IMR-90 (cell line): ENCODE results near the gene PDE4DIP.
"Not testable (repeated sequence)": the region's sequence is repeated elsewhere in the genome, so short reads cannot be mapped to it uniquely, and the experiment has no call there.

ENCODE experiments used
- BHLHE40 ChIP-seq: fragments of 150-350 bp; IDR thresholded peaks from 2 replicates; pipeline ENCODE4 v1.6.1; 2016; ENCODE audit warnings: mild to moderate bottlenecking, low read depth, low read length
- CEBPB ChIP-seq: IDR thresholded peaks from 2 replicates; pipeline ENCODE4 v1.6.1; 2012; ENCODE audit warnings: low read depth, low read length, improper control_type of control experiment
- POLR2A ChIP-seq: IDR thresholded peaks from 2 replicates; pipeline ENCODE4 v1.6.1; 2012; ENCODE audit warnings: mild to moderate bottlenecking, low read depth, low read length
- RAD21 ChIP-seq: IDR thresholded peaks from 2 replicates; pipeline ENCODE4 v1.6.1; 2012; ENCODE audit warnings: low read length, improper control_type of control experiment
- TF ChIP-seq, protein P1 (sequence below): conservative IDR thresholded peaks from 2 replicates; pipeline ENCODE4 v1.5.1; 2012; ENCODE audit warnings: mild to moderate bottlenecking, low read depth, low read length, improper control_type of control experiment

GRCh38 chr1:148841262-148841661 is 3.0 kb upstream of the PDE4DIP start:
- not testable (repeated sequence) for TF ChIP-seq RAD21, POLR2A, BHLHE40, CEBPB
- TF ChIP-seq, protein P1, sequence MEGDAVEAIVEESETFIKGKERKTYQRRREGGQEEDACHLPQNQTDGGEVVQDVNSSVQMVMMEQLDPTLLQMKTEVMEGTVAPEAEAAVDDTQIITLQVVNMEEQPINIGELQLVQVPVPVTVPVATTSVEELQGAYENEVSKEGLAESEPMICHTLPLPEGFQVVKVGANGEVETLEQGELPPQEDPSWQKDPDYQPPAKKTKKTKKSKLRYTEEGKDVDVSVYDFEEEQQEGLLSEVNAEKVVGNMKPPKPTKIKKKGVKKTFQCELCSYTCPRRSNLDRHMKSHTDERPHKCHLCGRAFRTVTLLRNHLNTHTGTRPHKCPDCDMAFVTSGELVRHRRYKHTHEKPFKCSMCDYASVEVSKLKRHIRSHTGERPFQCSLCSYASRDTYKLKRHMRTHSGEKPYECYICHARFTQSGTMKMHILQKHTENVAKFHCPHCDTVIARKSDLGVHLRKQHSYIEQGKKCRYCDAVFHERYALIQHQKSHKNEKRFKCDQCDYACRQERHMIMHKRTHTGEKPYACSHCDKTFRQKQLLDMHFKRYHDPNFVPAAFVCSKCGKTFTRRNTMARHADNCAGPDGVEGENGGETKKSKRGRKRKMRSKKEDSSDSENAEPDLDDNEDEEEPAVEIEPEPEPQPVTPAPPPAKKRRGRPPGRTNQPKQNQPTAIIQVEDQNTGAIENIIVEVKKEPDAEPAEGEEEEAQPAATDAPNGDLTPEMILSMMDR: not testable (repeated sequence)
